HT1080 (cell line): ENCODE data around the gene LRRC59. TPM values are rescaled to one million over a fixed set of nuclear protein-coding genes. Genes with fewer than 3 reads are reported as not detected.
"Not testable (repeated sequence)": the region's sequence is repeated elsewhere in the genome, so short reads cannot be mapped to it uniquely, and the experiment has no call there.

Source experiments
- DNase-seq: peaks from one replicate; pipeline ENCODE4 v3.0.0-alpha.2; 2015; ENCODE audit warnings: low read depth
- small RNA-seq: library from RNA; depleted of rRNA; stranded (forward); fragments of <200 nt; gene quantifications from one replicate; pipeline ENCODE3, GENCODE V24; 2014
- total RNA-seq: library from RNA; depleted of rRNA; stranded (reverse); fragments of >200 nt; shearing (Covaris generic); gene quantifications from 2 replicates; pipeline ENCODE4 v1.2.3, GENCODE V29; 2014; rRNA removed

The LRRC59 gene
- total RNA-seq, 1 experiment from 2014 or later: 290 TPM

DNA sequence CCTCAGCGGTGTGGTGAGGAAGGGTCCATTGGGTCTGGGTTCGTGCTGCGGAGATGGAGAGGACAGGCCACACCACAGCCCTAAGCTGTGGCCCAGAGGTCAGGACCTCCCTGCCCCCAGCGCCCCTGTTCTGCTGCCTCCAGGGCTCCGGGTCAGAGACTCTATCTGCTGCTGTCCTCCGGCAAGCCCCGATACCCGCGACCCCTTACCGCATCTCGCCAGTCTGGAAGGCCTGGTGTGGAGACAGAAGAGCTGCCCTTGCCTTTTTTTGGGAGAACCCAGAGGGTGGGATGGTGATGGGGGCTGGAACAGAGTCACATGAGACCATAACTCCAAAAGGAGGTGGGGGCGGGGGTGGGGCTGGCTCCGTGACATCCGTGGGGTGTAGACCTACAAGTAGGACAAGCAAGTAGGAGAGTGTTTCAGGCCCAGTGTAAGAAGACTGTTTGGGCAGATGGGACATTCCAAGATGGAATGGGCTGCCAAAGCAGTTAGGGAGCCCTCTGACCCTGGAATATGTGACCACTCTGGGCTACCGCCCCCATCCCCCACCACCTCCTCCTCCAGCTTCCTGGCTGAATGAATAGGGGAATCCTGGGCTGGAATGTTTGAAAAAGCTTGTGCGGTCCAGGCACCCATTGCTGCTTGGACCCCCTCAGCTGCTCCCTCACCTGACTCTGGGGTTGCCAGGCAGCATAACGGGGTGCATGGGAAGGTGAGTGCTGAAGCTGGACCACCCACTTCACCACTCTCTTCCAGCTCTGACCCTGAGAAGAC lies 50.0 kb downstream of the LRRC59 start:
- no peak for DNase-seq

- no peak for DNase-seq
Observed at GRCh38 chr17:50346313-50347116, 50.8 kb downstream of the LRRC59 start.

DNA sequence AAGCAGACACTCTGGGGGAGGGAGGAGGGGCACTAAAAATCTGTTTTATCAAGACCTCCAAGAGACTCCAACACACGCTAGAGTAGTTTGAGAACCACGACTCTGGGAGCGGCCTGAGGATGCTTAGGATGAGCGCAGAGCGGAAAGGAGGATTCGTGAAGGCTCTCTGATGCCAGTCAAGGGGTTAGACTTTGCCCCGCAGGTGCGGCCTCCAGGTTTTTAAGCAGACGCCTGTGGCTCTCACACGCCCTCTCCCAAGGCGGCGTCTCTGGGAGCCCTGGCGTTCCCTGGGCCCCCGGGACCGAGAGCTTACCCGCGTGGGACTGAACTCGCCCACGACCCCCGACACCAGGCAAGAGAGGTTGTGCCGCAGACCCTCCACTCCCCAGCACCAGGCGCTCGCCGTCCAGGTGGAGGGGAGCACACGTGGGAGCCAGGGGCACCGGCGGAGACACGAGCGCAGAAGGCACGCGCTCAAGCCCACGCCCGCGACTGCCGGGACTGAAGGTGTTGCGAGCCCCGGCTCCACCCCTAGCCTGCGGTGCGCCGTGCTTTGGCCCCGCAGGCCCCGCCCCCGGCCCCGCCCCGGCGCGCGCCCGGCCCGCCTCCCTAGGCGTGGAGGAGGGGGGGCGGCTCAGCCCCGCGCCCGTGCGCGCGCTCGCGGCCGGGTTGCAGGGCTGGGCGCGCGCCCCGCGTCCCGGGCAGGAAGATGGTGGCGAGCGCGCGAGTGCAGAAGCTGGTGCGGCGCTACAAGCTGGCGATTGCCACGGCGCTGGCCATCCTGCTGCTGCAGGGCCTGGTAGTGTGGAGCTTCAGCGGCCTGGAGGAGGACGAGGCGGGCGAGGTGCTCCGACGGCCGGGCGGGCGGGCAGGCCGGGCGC lies 51.7 kb downstream of the LRRC59 start, which contains the start of gene XYLT2:
Gene XYLT2 (plus strand): TSS at position 695 of the 881 bp plus-strand sequence. CDS start 15 bp downstream, at position 710.
- peak; percentile 57 for DNase-seq

DNA sequence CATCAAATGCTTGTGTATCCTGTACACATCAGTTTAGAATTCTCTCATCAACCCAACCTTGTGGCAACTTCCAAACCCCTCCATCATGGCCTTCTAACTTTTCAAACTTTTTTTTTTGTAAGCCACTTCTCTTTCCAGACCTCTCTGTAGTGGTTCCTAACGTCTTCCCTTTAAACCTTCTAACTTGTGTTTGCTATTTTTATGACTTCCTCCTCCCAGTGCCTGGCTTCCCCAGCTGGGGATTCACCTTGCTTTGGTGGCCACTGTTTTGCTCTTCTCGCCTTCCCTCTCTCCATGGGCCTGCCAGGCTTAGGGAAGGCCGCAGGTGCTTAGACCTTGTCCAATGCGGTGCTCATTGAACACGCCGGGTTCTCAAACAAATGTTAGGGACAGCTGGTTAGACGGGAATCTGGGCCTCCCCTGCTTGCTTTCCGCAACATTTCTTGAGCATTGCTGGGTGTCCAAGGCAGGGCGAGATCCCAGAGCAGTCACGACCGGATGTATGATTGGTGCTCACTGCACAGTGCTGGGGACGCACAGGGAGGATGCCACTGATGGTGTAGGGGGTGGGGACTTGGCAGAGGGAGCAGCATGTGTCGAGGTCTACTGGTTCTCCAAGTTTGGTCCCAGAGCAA lies 52.5 kb downstream of the LRRC59 start:
- DNase-seq: no peak

DNA sequence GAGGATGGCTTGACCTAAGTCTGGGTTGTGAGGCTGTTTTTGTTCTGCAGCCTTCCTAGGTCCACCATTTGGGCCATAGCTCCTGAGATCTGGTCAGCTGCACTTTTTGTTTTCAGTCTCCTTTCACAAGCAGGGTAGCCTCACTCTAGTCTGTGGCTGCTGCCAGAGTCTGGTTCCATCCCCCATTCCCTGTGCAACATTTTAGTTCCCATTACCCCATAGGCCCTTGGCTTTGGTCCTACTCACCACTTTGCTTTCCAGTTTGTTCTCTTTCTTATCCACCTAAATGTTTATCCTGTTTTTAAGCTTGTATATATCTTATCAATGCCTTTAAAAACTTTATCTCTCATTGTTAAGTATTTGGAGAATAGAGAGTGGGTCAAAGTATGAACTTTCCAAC lies 57.9 kb downstream of the LRRC59 start:
- no peak for DNase-seq

GRCh38 chr17:50338645-50339044 lies 58.7 kb downstream of the LRRC59 start:
- DNase-seq: no peak

DNA sequence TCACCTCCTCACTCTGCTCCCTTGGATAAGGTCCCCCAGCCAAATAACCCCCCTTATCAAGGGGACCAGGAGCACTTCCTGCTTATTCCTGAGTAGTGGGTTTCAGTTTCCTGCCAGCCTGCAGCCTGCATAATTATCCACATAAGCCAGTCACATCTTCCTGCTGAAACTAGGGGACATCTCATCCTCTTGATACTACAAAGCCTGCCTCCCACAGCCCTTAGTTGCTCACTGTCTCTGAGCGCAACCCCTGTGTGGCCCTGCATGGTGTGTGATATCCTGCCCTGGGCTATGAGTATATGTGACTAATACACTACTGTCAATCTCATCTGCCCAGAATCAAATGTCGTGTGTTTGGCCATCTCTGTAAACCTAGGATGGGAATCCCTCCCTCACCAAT lies 59.4 kb downstream of the LRRC59 start:
- DNase-seq: peak; percentile 52

GRCh38 chr17:50333291-50334057 lies 63.8 kb downstream of the LRRC59 start:
- not testable (repeated sequence) for DNase-seq

- DNase-seq: no peak
Observed at GRCh38 chr17:50332196-50332595, 65.1 kb downstream of the LRRC59 start.

Small RNA genes within 50 kb of the gene (small RNA-seq; reads per million reads assigned to genes)
- not detected for gene RF00019

Other genes with a start within 250 kb of the LRRC59 start
- 38.7 and 46.4 TPM in 2 replicates for gene PPP1R9B, start 246.8 kb downstream of the LRRC59 start, total RNA-seq
- not detected in 2 replicates for gene SGCA, start 231.5 kb downstream of the LRRC59 start, total RNA-seq
- gene COL1A1, start 195.9 kb downstream of the LRRC59 start, total RNA-seq: 1.3 and 1.4 TPM in 2 replicates
- 1.7 and 2.5 TPM in 2 replicates for gene TMEM92, start 123.1 kb downstream of the LRRC59 start, total RNA-seq
- gene XYLT2, start 51.4 kb downstream of the LRRC59 start, total RNA-seq: 50.5 and 53.4 TPM in 2 replicates
- gene MRPL27, start 24.3 kb downstream of the LRRC59 start, total RNA-seq: 98.1 and 143 TPM in 2 replicates
- gene EME1, start 24.3 kb downstream of the LRRC59 start, total RNA-seq: 23.7 and 24.4 TPM in 2 replicates
- 9.6 and 11.1 TPM in 2 replicates for gene ACSF2, start 28.7 kb upstream of the LRRC59 start, total RNA-seq
- gene CHAD, start 71.4 kb upstream of the LRRC59 start, total RNA-seq: not detected in 2 replicates
- 28.8 and 30.4 TPM in 2 replicates for gene RSAD1, start 81.3 kb upstream of the LRRC59 start, total RNA-seq
- gene MYCBPAP, start 110.9 kb upstream of the LRRC59 start, total RNA-seq: not detected in 2 replicates
- gene EPN3, start 135.2 kb upstream of the LRRC59 start, total RNA-seq: not detected in 2 replicates
- 51.3 and 51.6 TPM in 2 replicates for gene SPATA20, start 149.7 kb upstream of the LRRC59 start, total RNA-seq
- gene CACNA1G, start 163.2 kb upstream of the LRRC59 start, total RNA-seq: 0.03 and 0.40 TPM in 2 replicates
- 6.4 and 9.1 TPM in 2 replicates for gene ABCC3, start 237.4 kb upstream of the LRRC59 start, total RNA-seq